HG02763 (cell line): ENCODE data around the gene CFL2.
"Not testable (repeated sequence)": the region's sequence is repeated elsewhere in the genome, so short reads cannot be mapped to it uniquely, and the experiment has no call there.

Source experiments
- ATAC-seq: cut with Tn5 transposase; IDR thresholded peaks from one replicate; pipeline ENCODE4 v1.9.1; 2021; ENCODE audit warnings: mild to moderate bottlenecking, moderate library complexity; ENCODE audit not compliant: unreplicated experiment

Gene CFL2

GRCh38 chr14:34711796-34712712 lies 2.3 kb downstream of the CFL2 start:
- ATAC-seq, result no peak

- peak; percentile 44 for ATAC-seq
Observed at GRCh38 chr14:34711169-34711568, 3.2 kb downstream of the CFL2 start.

DNA sequence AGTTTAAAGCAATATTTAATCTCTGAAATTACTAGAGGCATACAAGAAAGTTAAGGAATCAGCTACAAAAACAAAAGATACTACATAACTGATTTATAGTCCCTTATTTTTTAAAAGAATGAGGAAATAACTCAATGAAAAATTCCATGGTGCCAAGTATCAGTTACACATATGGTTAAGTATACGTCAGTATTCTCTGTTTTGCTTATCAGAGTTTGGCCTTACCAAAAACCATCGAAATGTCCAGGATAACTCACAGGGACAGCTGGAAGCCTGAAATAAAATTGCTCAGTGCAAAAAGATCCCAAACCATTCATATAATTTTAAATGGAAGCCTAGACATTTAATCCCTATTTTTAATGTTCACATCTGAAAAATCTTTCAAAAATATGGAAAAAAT lies 3.6 kb downstream of the CFL2 start:
- ATAC-seq, result no peak

GRCh38 chr14:34710006-34710405 lies 4.4 kb downstream of the CFL2 start:
- ATAC-seq, result no peak

GRCh38 chr14:34707722-34708121 lies 6.7 kb downstream of the CFL2 start:
- ATAC-seq, result no peak

DNA sequence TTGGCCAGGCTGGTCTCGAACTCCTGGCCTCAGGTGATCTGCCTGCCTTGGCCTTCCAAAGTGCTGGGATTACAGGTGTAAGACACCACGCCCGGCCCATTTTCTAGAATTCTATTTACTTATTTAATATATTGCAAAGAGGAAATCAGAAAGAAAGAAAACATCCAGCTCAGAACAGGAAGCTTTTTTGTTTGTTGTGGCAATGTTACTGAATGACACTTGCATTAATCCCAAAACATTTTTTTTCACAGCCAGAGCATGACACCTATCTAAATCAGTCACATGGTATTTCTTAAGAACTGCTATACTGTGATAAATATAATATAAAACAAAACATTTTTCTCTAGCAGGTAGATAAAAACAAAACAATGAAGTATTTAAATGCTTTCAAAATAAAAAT lies 12.6 kb downstream of the CFL2 start:
- ATAC-seq, result no peak

- ATAC-seq, result no peak
Observed at GRCh38 chr14:34700622-34701130, 13.7 kb downstream of the CFL2 start.

DNA sequence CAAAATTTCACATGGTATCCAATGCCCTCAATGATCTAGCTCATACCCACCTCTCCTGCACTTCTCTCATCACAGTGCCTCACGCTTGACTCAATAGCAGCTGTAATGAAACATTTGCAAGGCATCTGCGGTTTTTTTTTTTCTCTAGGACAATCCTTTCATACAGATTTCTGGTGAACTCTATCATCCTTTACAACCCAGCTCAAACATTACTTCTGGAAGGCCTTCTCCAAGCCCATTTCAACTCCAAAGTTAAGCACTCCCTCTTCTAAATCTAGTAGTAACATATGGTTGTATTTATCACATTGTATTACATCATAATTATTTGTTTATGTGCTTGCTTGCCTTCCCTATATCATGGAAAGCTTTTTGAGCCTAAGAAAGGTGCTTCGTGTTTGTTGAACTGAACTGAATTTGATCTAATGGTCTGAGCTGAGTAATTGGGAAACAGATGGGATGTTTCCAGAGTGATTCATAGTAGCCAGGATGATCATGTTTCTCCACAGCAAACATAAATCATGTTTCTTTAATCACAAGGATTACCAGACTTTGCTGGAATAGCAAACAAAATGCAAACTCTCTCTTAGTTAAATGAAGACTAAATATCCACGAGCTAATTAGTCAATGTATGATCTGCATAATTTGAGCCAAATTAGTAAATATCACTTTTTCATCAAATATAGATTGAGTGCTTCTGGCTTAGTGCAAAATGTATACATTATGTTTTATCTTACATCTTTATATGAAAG lies 14.3 kb downstream of the CFL2 start:
- no peak for ATAC-seq

GRCh38 chr14:34694216-34694615 lies 20.2 kb downstream of the CFL2 start:
- not testable (repeated sequence) for ATAC-seq

GRCh38 chr14:34693228-34693939 lies 21.0 kb downstream of the CFL2 start:
- no peak for ATAC-seq

DNA sequence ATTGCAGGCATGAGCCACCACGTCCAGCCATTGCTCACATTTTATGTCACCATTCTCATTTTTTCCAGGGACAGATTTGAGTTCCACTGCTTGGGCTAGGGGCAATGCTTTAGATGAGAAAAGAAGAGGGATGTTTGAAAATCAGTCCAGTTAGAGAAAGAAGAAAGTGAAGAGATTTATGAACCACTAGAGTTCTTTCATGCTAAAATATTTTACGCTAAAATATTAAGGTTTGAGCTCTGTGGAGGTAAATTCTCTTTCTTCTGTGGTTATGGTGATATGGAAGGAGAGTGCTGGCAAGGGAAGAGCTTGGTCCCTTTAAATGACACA lies 21.5 kb downstream of the CFL2 start:
- ATAC-seq, result no peak

DNA sequence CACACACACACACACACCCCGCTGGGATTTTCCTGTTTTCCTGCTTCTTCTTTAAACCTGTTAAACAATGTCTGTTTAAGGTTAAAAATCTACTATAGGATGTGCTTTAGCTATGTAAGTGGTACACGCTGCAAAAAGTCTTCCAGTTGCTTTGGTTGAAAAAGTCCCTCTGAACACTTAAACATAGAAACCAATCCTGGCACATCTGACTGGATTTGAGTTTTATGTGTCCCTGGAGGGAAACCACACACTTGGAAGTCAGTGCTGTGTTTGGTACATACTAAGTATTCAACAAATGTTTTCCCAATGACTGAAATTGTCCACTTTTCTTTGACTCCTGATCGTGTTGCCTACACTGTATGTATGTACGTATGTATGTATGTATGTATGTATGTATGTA lies 22.0 kb downstream of the CFL2 start:
- ATAC-seq, result no peak

DNA sequence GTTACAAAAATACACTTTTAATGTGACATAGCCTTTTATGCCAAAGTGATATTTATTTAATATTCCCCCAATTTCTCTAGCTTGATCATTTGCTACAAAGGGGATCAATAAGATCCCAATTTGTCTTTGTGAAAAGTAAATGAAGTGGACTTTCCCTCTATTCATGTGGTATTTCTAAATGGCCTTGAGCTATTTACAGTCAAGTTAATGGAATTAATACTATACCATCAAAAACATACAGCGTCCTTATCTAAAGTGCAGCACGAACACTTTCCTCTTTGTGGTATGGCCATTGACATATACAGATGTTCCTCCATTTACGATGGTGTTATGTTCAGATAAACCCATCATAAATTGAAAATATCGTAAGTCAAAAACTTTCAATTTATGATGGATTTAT lies 23.2 kb downstream of the CFL2 start:
- ATAC-seq, result no peak

GRCh38 chr14:34688470-34689206 lies 25.8 kb downstream of the CFL2 start:
- no peak for ATAC-seq

DNA sequence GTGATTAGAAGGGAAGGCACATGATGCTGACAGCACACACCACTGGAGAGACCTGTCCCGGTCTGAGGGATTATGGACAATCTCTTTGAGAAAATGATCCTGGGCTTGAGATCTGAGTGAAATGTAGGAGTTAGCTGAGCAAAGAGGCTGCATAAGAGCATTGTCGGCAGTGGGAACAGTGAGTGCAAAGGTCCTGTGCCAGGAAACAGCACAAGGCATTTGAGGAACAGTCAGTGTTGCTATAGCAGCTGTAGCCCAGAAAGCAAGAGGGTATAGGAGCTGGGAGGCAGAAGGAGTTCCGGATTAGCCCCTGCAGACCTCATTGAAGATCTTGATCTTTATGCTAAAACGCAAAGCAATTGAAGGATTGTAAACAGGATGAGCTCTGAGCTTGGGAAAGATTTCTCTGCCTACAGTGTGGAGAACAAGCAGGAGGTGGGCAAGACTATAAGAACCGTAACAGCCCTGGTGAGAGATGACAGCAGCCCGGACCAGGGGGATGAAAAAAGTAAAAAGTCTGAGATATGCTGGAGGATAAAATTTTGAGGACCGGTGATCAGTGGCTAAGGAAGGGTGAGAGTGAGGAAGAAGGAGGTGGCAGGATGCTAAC lies 28.5 kb downstream of the CFL2 start:
- ATAC-seq, result no peak

- ATAC-seq, result no peak
Observed at GRCh38 chr14:34684578-34684977, 29.8 kb downstream of the CFL2 start.

DNA sequence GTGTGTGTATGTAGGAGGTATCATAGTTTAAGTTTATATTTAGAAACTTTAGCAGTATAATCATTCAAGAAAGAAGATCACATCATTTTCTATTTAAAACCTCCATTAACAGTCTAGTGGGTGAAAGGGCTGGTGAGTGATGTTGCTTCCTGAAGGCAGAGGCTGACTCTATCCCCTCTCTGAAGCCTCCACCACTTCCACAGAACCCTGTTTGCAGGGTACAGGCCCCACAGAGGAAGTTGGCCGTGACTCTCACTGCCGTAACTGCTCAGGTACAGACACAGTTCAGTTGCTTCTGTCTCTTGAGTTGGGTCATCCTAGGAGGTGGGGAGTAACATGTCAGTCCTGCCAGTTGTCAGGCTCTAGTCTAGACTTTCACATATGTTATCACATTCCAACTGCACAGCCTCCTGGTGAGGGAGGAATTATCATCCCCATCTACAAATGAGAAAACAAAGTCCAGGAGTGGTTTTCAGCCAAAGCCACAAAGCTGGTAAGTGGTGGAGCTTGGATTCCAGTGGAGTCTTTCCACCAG lies 31.5 kb downstream of the CFL2 start:
- no peak for ATAC-seq

GRCh38 chr14:34680806-34681479 lies 33.5 kb downstream of the CFL2 start:
- no peak for ATAC-seq

- ATAC-seq, result no peak
Observed at GRCh38 chr14:34678735-34679134, 35.7 kb downstream of the CFL2 start.
